Thyroid gland (tissue), 4 donors: ENCODE data around the gene NLRP1.

Source experiments
- POLR2A ChIP-seq, 2 donors: fragments of 450-650 bp; IDR thresholded peaks; one replicate each; pipeline ENCODE4 v1.6.1; 2017; ENCODE audit warnings: antibody characterized with exemption in 2 of 2, mild to moderate bottlenecking in 2 of 2, moderate library complexity in 1 of 2
- TF ChIP-seq, protein P1 (sequence below), 6 experiments: fragments of 200-600 bp in 3 of 6; fragments of 450-650 bp in 3 of 6; sonication (generic) in 3 of 6; IDR thresholded peaks; one replicate each; pipeline ENCODE4 v1.5.1; 2016 to 2019; ENCODE audit warnings: antibody characterized with exemption in 6 of 6, mild to moderate bottlenecking in 2 of 6, inconsistent platforms in 1 of 6, moderate library complexity in 1 of 6

DNA sequence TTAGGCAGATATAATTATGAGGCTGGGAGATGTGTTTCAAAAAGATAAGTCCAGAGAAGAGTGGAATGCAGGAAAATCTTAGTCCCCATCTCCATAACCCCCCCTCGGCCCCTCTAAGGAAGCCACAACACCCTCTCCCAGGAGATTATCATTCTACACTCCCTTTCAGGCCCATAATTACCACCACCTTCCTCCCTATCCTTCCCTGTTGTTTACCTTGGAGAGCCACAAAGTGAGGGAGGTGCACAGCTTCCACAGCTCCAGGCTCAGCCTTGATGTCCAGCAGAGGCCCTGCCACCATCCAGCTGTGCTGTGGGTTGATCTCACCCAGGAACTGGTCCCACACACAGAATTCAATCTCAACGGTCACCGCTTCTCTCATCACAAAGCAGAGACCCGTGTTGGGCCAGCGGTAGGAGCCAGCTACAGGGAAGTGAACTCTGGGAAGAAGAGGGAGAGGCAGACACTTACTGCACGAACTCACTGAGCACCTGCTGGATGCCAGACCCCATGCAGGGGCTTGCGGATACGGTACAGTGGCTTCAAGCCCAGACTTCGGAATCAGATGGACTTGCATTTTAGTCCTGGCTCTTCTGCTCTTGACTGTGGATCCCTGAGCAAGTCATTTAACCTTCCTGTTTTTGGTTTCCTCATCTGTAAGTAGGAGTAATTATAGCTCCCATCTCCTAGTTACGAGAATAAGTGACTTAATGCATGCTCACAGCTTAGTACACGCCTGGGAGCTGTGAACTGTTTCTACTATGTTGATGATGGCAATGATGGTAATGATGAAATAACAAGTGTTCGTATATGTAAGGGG is 53.8 kb downstream of the NLRP1 start:
- TF ChIP-seq, protein P1, sequence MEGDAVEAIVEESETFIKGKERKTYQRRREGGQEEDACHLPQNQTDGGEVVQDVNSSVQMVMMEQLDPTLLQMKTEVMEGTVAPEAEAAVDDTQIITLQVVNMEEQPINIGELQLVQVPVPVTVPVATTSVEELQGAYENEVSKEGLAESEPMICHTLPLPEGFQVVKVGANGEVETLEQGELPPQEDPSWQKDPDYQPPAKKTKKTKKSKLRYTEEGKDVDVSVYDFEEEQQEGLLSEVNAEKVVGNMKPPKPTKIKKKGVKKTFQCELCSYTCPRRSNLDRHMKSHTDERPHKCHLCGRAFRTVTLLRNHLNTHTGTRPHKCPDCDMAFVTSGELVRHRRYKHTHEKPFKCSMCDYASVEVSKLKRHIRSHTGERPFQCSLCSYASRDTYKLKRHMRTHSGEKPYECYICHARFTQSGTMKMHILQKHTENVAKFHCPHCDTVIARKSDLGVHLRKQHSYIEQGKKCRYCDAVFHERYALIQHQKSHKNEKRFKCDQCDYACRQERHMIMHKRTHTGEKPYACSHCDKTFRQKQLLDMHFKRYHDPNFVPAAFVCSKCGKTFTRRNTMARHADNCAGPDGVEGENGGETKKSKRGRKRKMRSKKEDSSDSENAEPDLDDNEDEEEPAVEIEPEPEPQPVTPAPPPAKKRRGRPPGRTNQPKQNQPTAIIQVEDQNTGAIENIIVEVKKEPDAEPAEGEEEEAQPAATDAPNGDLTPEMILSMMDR (IDR thresholded peaks at IDR 0.05), result no peak
- no peak for TF ChIP-seq POLR2A (IDR thresholded peaks at IDR 0.05)
